Measurements from ENCODE around the gene GRIK1. TPM values are rescaled to one million over a fixed set of nuclear protein-coding genes. Genes with fewer than 3 reads are reported as not detected.
A peak's percentile ranks its signal among the peaks of the same experiment; 100 is the strongest.

The GRIK1 gene
- total RNA-seq, 2 experiments from 2014 or later = not detected

- Mint-ChIP-seq H3K9me3 (no peaks in the 10 kb centered on the region), H3K27ac (no peak overlapping the region), H3K4me3 (no peak overlapping the region), H3K27me3 (peaks cover 6% of the 10 kb centered on the region), H3K4me1 (ENCODE audit: low read depth) (peaks cover 5% of the 10 kb centered on the region), H3K36me3 (ENCODE audit: low read depth) (no peaks in the 10 kb centered on the region)
- CTCF ChIA-PET = interaction anchor here (0.6 kb wide), 1 partner anchor 123 kb away, joined by 3 read pairs; no protein-coding TSS in a partner anchor
- DNase-seq (no peak), ATAC-seq (no peak)
- peak; percentile 12 for TF ChIP-seq CTCF (IDR thresholded peaks at IDR 0.05)
- POLR2A ChIA-PET = no interaction called here
- intact Hi-C loops (cut with micrococcal nuclease) = no loop called here
Measured at GRCh38 chr21:29671728-29672127, 268.1 kb downstream of the GRIK1 start.

- CTCF ChIA-PET = no interaction called here
- no peak for DNase-seq
- TF ChIP-seq CTCF (IDR thresholded peaks at IDR 0.05) = no peak
- Mint-ChIP-seq H3K36me3 (ENCODE audit: low read depth) (no peaks in the 10 kb centered on the region), H3K9me3 (no peaks in the 10 kb centered on the region), H3K4me3 (no peak overlapping the region), H3K27ac (no peak overlapping the region), H3K4me1 (ENCODE audit: low read depth) (peaks cover 5% of the 10 kb centered on the region), H3K27me3 (peaks cover 7% of the 10 kb centered on the region)
- intact Hi-C loops (cut with micrococcal nuclease) = no loop called here
- POLR2A ChIA-PET = no interaction called here
- ATAC-seq = no peak
Measured at GRCh38 chr21:29670228-29670627, 269.6 kb downstream of the GRIK1 start.

- intact Hi-C loops (cut with micrococcal nuclease) = no loop called here
Measured at GRCh38 chr21:29669416-29669815, 270.4 kb downstream of the GRIK1 start.

GRCh38 chr21:29667651-29668050, 272.1 kb downstream of the GRIK1 start:
- no peaks in the 10 kb centered on the region for H3K9me3 Mint-ChIP-seq
- H3K27me3 Mint-ChIP-seq = peaks cover 11% of the 10 kb centered on the region
- no peaks in the 10 kb centered on the region for H3K36me3 Mint-ChIP-seq (ENCODE audit: low read depth)
- H3K4me1 Mint-ChIP-seq (ENCODE audit: low read depth) = no peaks in the 10 kb centered on the region
- POLR2A ChIA-PET = no interaction called here
- CTCF ChIA-PET = interaction anchor here (1.6 kb wide), 1 partner anchor 9 kb away, joined by 5 read pairs; no protein-coding TSS in a partner anchor
- intact Hi-C loops (cut with micrococcal nuclease) = no loop called here
- H3K4me3 Mint-ChIP-seq = no peak overlapping the region
- ATAC-seq = no peak
- H3K27ac Mint-ChIP-seq = no peak overlapping the region
- DNase-seq = no peak
- TF ChIP-seq CTCF (IDR thresholded peaks at IDR 0.05) = no peak

More at GRCh38 chr21:29669416-29669815, 270.4 kb downstream of the GRIK1 start:
- peak; percentile 3 for DNase-seq
- Mint-ChIP-seq H3K27ac (no peak overlapping the region), H3K4me3 (no peak overlapping the region), H3K36me3 (ENCODE audit: low read depth) (no peaks in the 10 kb centered on the region), H3K9me3 (no peaks in the 10 kb centered on the region), H3K4me1 (ENCODE audit: low read depth) (peaks cover under 1% of the 10 kb centered on the region), H3K27me3 (peaks cover 7% of the 10 kb centered on the region)
- ChIA-PET POLR2A (no interaction called here), CTCF (no interaction called here)
- ATAC-seq = no peak
- no peak for TF ChIP-seq CTCF (IDR thresholded peaks at IDR 0.05)

- TF ChIP-seq CTCF (IDR thresholded peaks at IDR 0.05) = no peak
Measured at GRCh38 chr21:29664615-29665014, 275.2 kb downstream of the GRIK1 start.

More at GRCh38 chr21:29664615-29665014, 275.2 kb downstream of the GRIK1 start:
- Mint-ChIP-seq H3K27me3 (peaks cover 16% of the 10 kb centered on the region), H3K36me3 (ENCODE audit: low read depth) (peaks cover 3% of the 10 kb centered on the region), H3K4me3 (no peak overlapping the region), H3K4me1 (ENCODE audit: low read depth) (peaks cover 3% of the 10 kb centered on the region), H3K9me3 (peaks cover 1% of the 10 kb centered on the region), H3K27ac (no peak overlapping the region)
- intact Hi-C loops (cut with micrococcal nuclease) = no loop called here
- CTCF ChIA-PET = no interaction called here
- no peak for ATAC-seq
- POLR2A ChIA-PET = no interaction called here
- no peak for DNase-seq
